ENCODE data around the gene FBP2.

The FBP2 gene

GRCh38 chr9:94511134-94511954, 82.3 kb downstream of the FBP2 start:
- TF ChIP-seq, protein P1, sequence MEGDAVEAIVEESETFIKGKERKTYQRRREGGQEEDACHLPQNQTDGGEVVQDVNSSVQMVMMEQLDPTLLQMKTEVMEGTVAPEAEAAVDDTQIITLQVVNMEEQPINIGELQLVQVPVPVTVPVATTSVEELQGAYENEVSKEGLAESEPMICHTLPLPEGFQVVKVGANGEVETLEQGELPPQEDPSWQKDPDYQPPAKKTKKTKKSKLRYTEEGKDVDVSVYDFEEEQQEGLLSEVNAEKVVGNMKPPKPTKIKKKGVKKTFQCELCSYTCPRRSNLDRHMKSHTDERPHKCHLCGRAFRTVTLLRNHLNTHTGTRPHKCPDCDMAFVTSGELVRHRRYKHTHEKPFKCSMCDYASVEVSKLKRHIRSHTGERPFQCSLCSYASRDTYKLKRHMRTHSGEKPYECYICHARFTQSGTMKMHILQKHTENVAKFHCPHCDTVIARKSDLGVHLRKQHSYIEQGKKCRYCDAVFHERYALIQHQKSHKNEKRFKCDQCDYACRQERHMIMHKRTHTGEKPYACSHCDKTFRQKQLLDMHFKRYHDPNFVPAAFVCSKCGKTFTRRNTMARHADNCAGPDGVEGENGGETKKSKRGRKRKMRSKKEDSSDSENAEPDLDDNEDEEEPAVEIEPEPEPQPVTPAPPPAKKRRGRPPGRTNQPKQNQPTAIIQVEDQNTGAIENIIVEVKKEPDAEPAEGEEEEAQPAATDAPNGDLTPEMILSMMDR (IDR thresholded peaks at IDR 0.05) = no peak
